Measurements from ENCODE around the gene RAB4A. TPM values are rescaled to one million over a fixed set of nuclear protein-coding genes. Genes with fewer than 3 reads are reported as not detected.

RAB4A gene
- total RNA-seq, 1 donor from 2014 or later, result 38.7 TPM

Other genes with a start within 250 kb of the RAB4A start
- 224 TPM for gene CCSAP, start 71.9 kb downstream of the RAB4A start, total RNA-seq
- 0.41 TPM for gene ACTA1, start 163.0 kb downstream of the RAB4A start, total RNA-seq
- 65.6 TPM for gene NUP133, start 237.2 kb downstream of the RAB4A start, total RNA-seq

Data from frontal cortex (tissue), 1 donor.